ENCODE measurements around the gene ZNF783.

The ZNF783 gene

GRCh38 chr7:149237502-149237901, 24.5 kb upstream of the ZNF783 start:
- H3K4me2 ChIP-seq (ENCODE audit: low read length): no peak overlapping the region
- no peaks in the 10 kb centered on the region for H4K20me1 ChIP-seq (ENCODE audit: insufficient read depth, low read length)
- H3K27me3 ChIP-seq (ENCODE audit: insufficient read depth, low read length): peaks cover 15% of the 10 kb centered on the region; the same call in 1 of the 2 replicates
- no peak for TF ChIP-seq CTCF (IDR thresholded peaks at IDR 0.05; ENCODE audit: low read length)
- no peak for TF ChIP-seq EZH2 (IDR thresholded peaks at IDR 0.05; ENCODE audit: borderline replicate concordance, low read length)
- peaks cover 21% of the 10 kb centered on the region for H3K4me1 ChIP-seq (ENCODE audit: insufficient read depth, low read length, severe bottlenecking)
- no peaks in the 10 kb centered on the region for H3F3A ChIP-seq (ENCODE audit: insufficient read depth, low read length)
- H2AFZ ChIP-seq (ENCODE audit: low read length): no peak overlapping the region
- peaks cover 4% of the 10 kb centered on the region for H3K9me3 ChIP-seq (ENCODE audit: low read length)
- H3K36me3 ChIP-seq (ENCODE audit: insufficient read depth, low read length): peaks cover 10% of the 10 kb centered on the region
- H3K9me2 ChIP-seq (ENCODE audit: low read depth, low read length): no peaks in the 10 kb centered on the region
- no peak overlapping the region for H3K27ac ChIP-seq (ENCODE audit: low read depth, low read length, poor library complexity, severe bottlenecking)
- H3K79me2 ChIP-seq (ENCODE audit: insufficient read depth, low read length): peaks cover 23% of the 10 kb centered on the region
- no peak overlapping the region for H3K9ac ChIP-seq (ENCODE audit: low read length)
- no peak overlapping the region for H3K4me3 ChIP-seq (ENCODE audit: low read depth, low read length, poor library complexity, severe bottlenecking)

GRCh38 chr7:149238051-149238450, 23.9 kb upstream of the ZNF783 start:
- TF ChIP-seq CTCF (IDR thresholded peaks at IDR 0.05; ENCODE audit: low read length) (no peak), EZH2 (IDR thresholded peaks at IDR 0.05; ENCODE audit: borderline replicate concordance, low read length) (no peak)
- Histone ChIP-seq H3F3A (ENCODE audit: insufficient read depth, low read length) (no peaks in the 10 kb centered on the region), H2AFZ (ENCODE audit: low read length) (no peak overlapping the region), H3K9me3 (ENCODE audit: low read length) (peaks cover 9% of the 10 kb centered on the region), H3K9me2 (ENCODE audit: low read depth, low read length) (no peaks in the 10 kb centered on the region), H4K20me1 (ENCODE audit: insufficient read depth, low read length) (no peaks in the 10 kb centered on the region), H3K4me1 (ENCODE audit: insufficient read depth, low read length, severe bottlenecking) (peaks cover 21% of the 10 kb centered on the region), H3K27ac (ENCODE audit: low read depth, low read length, poor library complexity, severe bottlenecking) (no peak overlapping the region), H3K4me2 (ENCODE audit: low read length) (peak overlapping the region; percentile 84; the same call in 1 of the 2 replicates), H3K9ac (ENCODE audit: low read length) (no peak overlapping the region), H3K4me3 (ENCODE audit: low read depth, low read length, poor library complexity, severe bottlenecking) (no peak overlapping the region), H3K36me3 (ENCODE audit: insufficient read depth, low read length) (peaks cover 15% of the 10 kb centered on the region), H3K79me2 (ENCODE audit: insufficient read depth, low read length) (peaks cover 27% of the 10 kb centered on the region), H3K27me3 (ENCODE audit: insufficient read depth, low read length) (peaks cover 15% of the 10 kb centered on the region; the same call in 1 of the 2 replicates)

GRCh38 chr7:149239345-149240143, 22.5 kb upstream of the ZNF783 start, which contains the start of gene ZNF212:
Gene ZNF212, plus strand, starts transcription at chr7:149239651. Its CDS starts 128 bp downstream, at chr7:149239779.
- Histone ChIP-seq H3K27me3 (ENCODE audit: insufficient read depth, low read length) (peaks cover 15% of the 10 kb centered on the region; the same call in 1 of the 2 replicates), H3F3A (ENCODE audit: insufficient read depth, low read length) (no peaks in the 10 kb centered on the region), H4K20me1 (ENCODE audit: insufficient read depth, low read length) (no peaks in the 10 kb centered on the region), H2AFZ (ENCODE audit: low read length) (peak within 1 kb of the TSS; percentile 65; the same call in 1 of the 2 replicates), H3K9ac (ENCODE audit: low read length) (peak within 1 kb of the TSS; percentile 77), H3K4me2 (ENCODE audit: low read length) (peak within 1 kb of the TSS; percentile 84), H3K36me3 (ENCODE audit: insufficient read depth, low read length) (peaks cover 15% of the 10 kb centered on the region), H3K4me1 (ENCODE audit: insufficient read depth, low read length, severe bottlenecking) (peaks cover 21% of the 10 kb centered on the region), H3K9me3 (ENCODE audit: low read length) (peaks cover 9% of the 10 kb centered on the region), H3K9me2 (ENCODE audit: low read depth, low read length) (no peaks in the 10 kb centered on the region), H3K4me3 (ENCODE audit: low read depth, low read length, poor library complexity, severe bottlenecking) (peak within 1 kb of the TSS; percentile 82), H3K79me2 (ENCODE audit: insufficient read depth, low read length) (peaks cover 30% of the 10 kb centered on the region), H3K27ac (ENCODE audit: low read depth, low read length, poor library complexity, severe bottlenecking) (no peak within 1 kb of the TSS)
- TF ChIP-seq EZH2 (IDR thresholded peaks at IDR 0.05; ENCODE audit: borderline replicate concordance, low read length): no peak
- peak; percentile 98 for TF ChIP-seq CTCF (IDR thresholded peaks at IDR 0.05; ENCODE audit: low read length)

Measured in OCI-LY1 (cell line).